Femur (tissue), 1 donor: ENCODE data around the gene PIP5K1B.

Source experiments
- DNase-seq: peaks from one replicate; pipeline ENCODE4 v3.0.0-alpha.2; 2017

PIP5K1B gene

DNA sequence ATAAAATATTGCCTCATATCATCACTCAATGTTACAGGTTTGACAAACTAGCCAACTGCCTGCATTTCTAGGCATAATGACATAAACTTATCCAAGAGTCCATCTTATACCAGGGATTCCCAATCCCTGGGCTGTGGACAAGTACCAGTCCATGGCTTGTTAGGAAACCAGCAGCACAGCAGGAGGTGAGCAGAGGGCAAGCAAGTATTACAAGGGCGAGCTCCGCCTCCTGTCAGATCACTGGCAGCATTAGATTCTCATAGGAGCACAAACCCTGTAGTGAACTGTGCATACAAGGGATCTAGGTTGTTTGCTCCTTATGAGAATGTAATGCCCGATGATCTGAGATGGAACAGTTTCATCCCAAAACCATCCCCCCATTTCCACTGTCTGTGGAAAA is 164.0 kb downstream of the PIP5K1B start:
- no peak for DNase-seq

DNA sequence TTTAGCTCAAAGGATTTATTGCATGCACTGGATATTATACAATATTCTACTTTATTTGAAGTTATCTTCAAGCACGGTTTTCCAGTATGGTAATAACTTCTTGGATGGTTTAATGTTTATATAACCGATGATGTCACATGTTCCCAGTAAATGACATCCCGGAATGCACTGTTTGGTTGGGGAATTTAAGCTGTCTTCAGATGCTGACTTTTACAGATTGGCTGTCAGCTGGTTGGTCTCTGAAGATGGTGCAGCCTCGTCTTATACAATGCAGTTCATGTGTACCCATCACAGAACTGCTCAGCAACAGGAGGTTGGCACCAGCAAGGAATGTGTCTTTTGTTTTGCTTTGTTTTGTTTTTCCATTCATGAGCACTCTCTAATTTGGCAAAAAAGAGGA is 165.0 kb downstream of the PIP5K1B start:
- DNase-seq: no peak

DNA sequence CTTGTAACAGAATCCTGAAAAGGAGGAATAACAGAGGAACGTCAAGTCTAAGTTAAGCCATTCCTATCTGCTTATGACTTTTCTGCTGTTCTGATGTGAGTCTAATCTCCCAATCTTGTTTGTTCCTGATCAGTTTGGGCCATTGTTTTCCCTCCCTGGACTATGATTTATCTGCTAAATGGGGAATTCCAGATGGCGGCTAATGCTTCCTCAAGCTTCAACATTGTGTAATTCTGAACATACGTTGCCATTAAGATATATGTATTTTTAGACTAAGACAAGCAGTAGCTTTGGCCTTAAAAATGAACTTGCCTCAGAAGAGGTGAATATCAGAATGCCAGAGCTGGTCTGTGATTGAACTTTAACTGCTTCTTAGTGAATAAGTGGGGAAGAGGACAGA is 166.2 kb downstream of the PIP5K1B start:
- DNase-seq: no peak

DNA sequence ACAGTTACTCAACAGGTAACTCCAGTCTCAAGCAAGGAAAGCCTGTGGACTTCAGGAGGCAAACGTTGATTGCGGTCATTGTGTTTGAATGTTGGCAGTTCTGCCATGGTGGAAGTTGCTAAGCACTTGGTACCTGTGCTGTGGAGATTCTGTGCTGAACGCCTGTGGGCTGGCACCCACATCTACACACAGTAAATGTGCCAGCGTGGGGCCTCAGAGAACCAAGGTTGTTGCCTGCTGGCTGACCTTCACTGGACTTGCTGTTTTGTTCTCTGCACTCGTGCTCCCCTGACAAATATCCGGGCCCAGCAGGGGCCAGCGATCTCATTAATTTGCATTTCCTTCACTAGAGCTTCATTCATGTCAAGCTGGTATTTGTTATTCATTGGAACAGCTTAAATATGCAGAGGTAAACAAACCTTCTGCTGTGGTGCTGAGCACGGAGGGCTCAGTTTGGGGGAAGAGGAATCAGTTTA is 167.0 kb downstream of the PIP5K1B start:
- DNase-seq: no peak

DNA sequence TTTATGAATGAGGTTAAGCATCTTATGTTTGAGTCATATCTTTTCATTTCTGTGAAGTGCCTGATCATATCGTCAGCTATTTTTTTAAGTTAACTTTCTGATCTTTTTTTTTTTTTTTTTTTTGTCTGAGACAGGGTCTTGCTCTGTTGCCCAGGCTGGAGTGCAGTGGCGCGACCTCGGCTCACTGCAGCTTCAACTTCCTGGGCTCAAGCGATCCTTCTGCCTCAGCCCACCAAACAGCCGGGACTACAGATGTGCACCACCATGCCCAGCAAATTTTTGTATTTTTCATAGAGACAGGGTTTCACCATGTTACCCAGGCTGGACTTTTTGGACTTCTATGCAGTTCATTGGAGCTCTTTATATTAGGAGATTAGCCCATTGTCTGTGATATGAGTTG is 168.1 kb downstream of the PIP5K1B start:
- DNase-seq: no peak

DNA sequence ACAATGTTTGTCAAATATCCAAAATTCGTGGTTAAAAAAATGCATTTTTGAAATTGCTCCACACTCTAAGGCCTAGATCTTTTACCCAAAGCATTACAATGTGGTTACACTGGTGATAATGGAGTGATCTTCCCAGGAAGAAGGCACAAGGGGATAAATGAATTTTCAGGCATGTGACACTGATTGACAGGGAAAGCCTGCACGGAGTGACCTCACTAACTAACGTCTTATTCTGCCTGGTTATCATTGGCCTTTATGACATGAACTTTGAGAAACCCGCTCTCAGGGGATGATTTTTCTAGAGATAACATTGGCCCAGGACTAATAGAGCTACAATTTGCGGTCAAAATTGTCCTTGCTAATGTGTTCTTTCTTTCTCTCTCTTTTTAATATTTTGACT is 171.2 kb downstream of the PIP5K1B start:
- no peak for DNase-seq

DNA sequence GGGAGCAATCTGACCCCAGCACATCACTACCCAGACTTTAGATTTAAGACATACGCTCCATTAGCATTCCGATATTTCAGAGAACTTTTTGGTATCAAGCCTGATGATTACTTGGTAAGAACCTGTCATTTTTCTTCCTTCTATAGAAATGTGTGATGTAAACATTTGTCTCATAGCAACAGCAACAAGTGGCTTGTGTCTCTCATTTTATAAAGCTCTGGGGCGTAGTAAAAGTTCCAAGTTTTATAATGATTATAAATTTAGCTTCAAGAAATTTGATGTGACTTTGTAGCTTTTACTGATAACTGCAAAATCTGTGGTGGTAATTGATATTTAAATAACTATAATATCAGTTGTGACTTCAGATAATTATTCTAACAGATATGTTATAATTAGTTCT is 171.6 kb downstream of the PIP5K1B start:
- DNase-seq: no peak

DNA sequence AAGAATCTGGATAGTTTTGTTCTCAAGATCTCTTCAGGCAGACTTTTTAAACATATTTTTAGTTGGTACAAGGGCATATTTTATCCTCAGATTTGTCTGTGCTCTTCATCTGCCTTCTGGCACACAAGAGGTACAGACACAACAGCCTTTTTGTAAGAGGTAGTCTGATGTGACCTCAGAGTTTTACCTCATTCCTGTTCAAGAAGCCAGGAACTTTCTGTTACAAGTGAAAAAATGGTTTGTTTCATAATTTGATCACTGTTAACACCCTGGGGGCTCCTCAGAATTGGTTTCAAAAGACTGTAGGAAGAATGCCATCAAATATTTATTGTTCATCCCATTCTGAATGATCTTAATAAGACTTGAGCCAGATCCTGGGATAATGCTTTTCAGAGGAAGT is 172.2 kb downstream of the PIP5K1B start:
- DNase-seq: no peak

DNA sequence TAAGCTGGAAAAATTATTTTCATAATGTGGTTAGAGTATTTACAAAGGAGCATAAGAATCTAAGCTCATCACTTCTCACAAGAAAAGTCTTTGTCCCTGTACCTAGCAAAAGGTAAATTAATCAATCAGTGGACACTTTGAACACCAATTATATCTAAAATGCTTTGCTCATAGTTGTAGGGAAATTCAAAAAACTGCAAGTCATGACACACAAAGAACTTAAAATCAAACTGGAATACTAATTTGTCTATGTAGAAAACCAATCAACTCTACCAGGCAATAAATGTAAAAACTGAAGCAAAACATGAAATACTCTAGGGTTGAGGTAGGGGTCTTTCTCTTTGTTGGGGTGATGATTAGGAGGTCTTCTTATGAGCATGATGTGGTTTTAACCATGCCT is 173.4 kb downstream of the PIP5K1B start:
- DNase-seq: no peak

DNA sequence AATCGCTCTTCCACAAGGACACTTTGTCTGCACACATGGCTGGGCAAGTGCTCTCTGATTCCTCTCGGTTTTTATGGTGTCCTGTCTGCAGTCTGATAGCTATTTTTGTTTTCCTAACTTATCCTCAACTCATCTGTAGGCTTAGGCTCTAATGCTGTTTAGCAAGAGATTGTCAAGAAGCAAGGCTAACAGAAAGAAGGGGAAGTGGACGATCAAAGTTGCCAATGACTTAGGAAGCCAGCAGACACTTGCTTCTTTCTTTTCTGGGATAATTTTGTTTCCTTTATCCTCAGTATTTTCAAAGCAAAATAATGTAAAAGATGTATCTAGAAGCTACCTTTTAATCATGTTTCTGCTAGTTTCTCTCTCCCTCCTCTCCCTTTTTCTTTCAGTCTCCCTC is 178.2 kb downstream of the PIP5K1B start:
- DNase-seq: no peak

DNA sequence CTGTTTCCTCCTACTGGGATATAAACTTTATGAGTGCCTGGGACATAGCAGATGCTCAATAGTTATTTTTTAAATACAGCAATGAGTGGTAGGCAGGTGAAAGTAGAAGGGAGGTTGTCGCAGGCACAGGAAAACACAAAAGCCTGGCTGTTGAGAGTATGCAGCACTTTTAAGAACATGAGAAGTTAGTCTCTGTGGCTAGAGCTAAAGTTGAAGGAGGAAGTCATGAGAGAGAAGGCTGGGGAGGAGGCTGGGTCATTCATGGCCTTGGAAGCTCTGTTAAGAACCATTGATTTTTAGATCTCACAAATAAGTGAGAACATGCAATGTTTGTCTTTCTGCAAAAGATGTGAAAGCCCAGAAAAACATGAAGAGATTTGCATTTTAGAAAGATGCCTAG is 182.2 kb downstream of the PIP5K1B start:
- no peak for DNase-seq

DNA sequence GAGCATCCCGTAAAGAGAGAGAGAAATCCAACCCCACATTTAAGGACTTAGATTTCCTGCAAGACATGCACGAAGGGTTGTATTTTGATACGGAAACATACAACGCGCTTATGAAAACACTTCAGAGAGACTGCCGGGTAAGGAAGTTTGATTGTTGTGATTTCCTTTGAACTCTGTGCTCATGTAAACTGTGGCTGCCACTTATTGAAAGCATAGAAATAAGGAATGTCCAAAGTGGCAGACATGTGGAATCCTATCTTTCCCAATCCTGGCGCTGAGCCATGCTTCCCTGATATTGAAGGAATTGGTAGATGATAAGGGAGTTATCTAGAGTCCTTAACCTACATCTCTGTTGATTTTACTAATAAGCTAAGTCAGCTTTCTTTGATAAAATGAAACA is 189.5 kb downstream of the PIP5K1B start:
- no peak for DNase-seq

DNA sequence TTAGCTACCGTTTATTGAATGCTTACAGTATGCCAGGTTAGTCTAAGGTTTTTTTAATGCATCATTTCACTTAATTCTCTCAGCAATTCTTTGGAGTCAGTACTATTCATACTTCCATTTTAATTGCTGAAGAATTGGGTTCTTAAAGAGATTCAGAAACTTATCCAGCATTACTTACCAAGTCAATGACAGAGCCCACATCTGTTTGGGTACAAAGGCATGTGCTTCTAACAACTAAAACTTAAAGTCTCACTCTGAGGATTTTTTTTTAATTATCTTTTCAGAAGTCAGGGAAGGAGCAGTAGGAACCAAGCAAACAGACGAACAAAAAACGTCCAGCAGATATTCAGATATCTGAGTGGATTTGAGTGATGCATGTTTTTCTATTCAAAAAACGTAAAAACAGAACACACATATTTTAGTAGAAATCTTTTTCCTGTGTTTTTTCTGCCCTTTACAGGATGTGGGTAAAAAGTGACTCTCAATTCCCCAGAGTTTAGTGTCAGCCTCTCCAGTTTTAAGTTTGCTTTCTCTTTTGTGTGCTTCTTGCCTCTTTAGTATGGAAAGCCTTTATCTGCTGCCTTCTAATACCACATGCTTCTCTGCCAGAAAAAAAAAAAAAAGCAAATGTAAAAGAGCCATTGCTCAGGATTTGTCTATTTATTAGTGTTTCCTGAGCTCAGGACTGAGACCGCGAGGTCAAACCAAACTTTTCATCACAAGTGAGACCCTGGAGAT is 190.9 kb downstream of the PIP5K1B start:
- DNase-seq: no peak

DNA sequence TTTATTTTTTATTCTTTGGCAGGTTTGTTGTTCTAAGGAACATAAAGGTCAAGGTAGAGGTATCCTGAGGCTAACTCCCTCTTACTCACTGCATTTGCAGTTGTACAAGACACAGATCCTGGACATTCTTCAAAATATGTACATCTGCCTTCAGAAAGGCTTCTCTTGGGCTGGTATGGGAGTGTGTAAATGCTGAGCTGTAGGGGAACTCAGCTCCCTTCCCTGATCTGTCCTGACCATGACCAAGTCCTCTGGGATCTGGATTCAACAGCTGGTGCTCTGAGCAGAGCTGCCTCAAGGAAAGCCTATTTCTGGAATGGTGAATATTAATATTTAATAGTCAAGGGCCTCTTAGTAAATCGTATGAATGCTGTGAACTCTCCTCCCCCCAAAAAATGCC is 191.4 kb downstream of the PIP5K1B start:
- no peak for DNase-seq

DNA sequence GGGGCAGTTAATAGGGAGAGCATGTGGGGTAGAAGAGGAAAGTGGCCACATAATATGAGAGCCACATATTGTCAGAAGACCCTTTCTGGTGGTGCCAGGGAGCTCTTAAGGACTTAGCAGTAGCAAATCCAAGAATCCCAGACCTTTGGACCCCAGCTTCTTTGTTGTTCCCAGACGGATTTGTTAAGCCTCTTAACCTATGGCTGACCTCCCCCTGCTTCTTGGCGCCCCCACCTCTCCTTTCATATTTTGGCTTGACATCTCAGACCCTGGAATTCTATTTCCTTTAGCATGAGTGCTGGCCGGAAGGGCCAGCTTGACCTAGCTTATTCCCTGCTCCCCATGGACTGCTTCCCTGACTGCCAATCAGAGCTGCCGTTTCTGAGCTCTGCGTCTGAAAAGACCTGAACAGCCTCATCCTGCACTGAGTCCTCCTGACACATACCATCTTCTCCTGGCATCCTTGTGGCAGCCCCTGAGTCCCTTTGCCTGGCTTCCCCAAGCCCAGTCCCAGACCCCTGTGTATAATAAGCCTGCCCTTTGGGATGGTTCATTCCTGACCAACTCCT is 192.6 kb downstream of the PIP5K1B start:
- no peak for DNase-seq

DNA sequence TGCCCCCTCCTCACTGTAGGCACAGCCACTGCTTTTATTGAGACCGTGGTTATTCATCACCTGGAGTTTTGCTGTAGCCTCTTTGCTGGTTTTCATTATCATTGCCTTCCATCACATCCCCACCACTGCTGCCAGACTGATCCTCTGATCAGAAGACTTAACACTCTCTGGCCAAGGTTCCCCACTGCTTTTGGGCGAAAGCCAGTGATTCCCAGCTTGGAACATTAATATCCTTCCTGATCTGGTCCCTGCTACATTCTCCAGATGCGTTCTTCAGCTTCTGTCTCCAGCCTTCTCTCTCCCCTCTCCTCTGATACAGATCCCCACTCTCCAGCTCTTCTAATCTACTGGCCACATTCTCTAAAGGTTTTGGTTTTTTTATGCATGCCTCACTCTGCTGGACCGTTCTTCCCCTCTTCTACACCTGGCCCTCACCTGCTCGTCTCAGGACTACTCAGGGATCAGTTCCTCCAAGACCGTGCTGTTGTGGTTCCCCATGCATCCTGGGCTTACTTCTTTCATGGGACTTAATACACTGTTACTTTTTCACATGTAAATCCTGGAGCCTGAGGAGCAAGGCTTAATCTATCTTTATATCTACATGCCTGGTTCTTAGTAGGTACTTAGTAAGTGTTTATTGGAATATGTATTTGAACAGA is 193.9 kb downstream of the PIP5K1B start:
- no peak for DNase-seq

DNA sequence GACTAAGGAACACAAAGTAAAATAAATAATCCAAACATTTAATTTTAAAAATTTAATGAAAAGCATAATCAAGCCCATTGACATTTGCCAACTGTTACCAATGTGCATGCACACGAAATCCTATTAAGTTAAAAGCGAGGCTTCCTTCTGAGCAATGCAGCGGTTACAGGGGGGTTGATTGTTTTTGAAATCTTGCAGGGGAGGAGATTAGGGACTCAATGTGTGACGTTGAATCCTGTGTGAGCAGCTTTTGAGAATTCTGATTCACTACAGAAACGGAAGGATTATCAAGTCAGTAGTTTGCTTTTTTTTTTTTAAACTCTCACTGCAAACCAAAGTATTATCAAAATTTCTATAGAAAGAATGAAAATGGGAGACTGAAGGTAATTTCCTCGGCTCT is 199.4 kb downstream of the PIP5K1B start:
- DNase-seq: no peak

DNA sequence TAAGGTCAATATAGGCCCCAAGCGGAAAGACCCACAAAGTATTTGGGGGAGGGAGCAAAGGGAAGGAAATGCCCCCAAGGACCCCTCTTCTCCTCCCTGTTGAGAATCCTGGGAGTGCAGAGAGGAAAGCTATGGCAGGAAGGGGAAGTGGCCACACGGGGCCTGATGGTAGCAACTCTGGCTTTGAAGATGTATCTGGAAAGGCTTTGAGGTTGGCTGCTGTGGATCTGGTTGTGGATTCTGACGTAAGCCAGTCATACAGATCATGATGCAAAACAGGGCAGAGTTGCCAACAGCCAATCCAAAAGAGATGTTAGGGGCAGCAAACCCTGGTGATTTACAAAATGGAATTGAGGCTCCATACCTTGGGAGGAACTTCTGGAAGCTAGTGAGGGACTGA is 200.1 kb downstream of the PIP5K1B start:
- DNase-seq: no peak

DNA sequence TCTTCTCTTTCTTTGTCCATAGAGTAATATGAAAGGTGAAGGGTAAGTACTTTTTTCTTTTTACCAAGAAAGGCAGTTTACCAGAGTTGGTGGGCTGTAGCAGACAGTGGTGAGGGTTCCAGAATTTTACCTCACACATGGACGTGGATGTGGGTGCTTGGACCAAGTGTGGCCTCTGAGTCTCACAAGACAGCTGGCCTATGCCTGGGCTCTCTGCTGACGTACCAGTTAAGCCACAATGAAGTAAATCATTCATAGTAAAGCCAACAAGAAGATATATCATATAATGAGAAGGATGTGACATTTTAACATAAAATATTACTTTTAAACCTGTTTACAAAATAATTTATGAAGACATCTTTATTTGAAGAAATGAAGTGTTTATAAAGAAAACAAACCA is 202.9 kb downstream of the PIP5K1B start:
- no peak for DNase-seq

DNA sequence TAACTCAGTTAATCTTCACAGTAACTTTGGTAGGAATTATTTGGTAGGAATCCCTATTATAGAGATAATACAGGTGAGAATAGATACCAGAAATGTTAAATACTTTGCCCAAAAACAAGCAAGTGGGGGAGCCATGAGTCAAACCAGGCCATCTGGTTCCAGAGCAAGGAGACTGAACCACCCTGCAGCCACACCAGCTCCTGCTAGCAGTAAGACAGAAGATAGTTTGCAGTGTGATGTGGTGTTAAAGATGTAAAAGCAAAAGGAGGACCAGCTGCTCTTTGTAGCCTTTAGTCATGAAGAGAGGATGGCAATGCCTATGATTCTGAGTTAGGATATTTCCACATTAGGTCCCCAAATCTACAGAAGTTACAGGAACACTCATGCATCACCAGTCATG is 207.5 kb downstream of the PIP5K1B start:
- DNase-seq: no peak

DNA sequence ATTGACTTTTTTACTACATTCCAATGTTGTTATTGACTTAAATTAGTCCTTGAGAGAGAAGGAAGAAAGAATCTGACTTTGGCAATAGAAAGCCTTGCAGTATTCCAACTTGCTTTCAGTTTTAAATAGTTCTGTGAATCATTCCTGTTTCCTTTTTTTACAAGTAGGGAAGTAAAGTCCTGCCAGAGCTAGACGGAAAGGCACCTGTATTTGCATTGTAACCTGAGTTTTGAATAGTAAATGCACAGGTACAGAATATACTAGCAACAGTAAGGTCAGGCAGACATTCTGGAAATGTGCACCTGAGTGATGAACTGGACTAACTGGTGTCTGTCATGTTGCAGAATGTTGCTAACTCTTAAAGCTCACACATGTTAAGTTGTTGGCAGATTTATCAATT is 208.0 kb downstream of the PIP5K1B start:
- no peak for DNase-seq

DNA sequence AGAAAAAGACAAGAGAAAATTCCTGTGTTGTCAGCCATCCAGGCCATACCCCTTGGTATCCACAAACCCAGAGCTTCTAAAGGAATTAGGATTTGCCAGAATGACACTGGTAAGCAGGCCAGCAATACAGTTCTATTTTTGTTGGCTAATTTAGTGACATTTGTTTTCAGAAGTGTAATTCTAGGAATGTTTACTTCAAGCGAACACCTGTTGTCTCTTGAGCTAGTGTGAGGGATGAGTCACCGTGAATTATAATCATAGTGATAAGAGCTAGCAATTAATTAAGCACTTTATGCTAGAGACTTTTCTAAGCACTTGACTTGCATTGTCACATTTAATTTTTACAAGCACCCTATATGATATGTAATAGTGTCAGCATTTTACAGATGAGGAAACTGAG is 209.7 kb downstream of the PIP5K1B start:
- no peak for DNase-seq

DNA sequence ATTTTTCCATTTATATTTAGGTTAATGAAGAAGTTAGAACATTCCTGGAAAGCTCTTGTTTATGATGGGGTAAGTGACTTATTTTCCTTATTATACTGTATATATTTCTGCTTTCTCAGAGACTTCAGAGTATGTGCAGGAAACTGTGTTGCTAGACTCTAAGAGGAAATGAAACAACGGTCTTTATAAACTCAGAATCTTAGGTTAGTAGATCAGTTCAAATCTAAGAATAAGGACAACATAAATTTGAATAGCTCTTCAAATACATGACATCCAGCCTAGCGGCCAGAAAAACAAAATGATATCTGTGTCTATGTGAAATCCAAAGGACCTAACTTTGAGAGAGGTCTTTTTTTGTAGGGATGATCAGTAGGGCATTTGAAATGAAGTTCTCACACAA is 214.6 kb downstream of the PIP5K1B start:
- no peak for DNase-seq

DNA sequence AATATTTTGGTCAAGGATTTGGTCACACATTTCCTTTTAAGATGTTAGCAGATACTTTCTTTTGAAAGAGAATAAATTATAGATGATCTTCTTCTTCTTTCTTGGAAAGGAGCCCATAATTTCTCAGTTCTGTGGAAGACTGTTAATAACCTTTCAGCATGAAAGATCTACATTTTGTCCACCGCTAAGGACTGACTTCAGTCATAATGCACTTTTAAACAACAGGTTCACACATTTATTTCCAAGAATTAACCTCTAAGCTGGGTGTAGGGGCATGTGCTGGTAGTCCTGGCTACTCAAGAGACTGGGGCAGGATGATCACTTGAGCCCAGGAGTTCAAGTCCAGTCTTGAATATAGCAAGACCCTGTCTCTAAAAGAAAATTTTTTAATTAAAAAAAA is 215.9 kb downstream of the PIP5K1B start:
- no peak for DNase-seq

DNA sequence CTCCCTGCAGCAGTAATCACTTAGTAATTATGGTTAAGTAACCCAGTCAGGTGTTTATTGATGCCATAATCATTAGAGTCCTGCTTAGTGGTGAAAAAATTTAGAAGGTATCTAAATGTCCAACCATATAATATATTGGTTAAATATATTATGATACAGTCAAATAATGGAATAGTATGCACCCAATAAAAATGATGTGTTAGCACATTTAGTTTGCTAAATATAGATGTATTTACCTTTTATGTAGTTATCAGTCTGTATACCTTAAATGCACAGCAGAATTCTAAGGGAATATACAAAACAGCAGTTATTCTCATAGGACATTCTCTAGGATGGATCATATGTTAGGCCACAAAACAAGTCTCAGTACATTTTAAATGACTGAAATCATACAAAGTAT is 218.4 kb downstream of the PIP5K1B start:
- DNase-seq: no peak
